Measurements from ENCODE around the gene SNX10.

Gene SNX10

GRCh38 chr7:26388256-26388655 is 96.6 kb downstream of the SNX10 start:
- Histone ChIP-seq H3K4me3 (ENCODE audit: low read depth, low read length, poor library complexity, severe bottlenecking) (no peak overlapping the region), H3K9me2 (ENCODE audit: low read depth, low read length) (no peaks in the 10 kb centered on the region), H3K79me2 (ENCODE audit: insufficient read depth, low read length) (no peaks in the 10 kb centered on the region), H3F3A (ENCODE audit: insufficient read depth, low read length) (no peaks in the 10 kb centered on the region), H3K9me3 (ENCODE audit: low read length) (no peaks in the 10 kb centered on the region), H3K4me1 (ENCODE audit: insufficient read depth, low read length, severe bottlenecking) (no peaks in the 10 kb centered on the region), H3K9ac (ENCODE audit: low read length) (no peak overlapping the region), H2AFZ (ENCODE audit: low read length) (no peak overlapping the region), H3K27ac (ENCODE audit: low read depth, low read length, poor library complexity, severe bottlenecking) (no peak overlapping the region), H3K4me2 (ENCODE audit: low read length) (no peak overlapping the region), H4K20me1 (ENCODE audit: insufficient read depth, low read length) (no peaks in the 10 kb centered on the region), H3K27me3 (ENCODE audit: insufficient read depth, low read length) (no peaks in the 10 kb centered on the region), H3K36me3 (ENCODE audit: insufficient read depth, low read length) (no peaks in the 10 kb centered on the region)
- TF ChIP-seq EZH2 (IDR thresholded peaks at IDR 0.05; ENCODE audit: borderline replicate concordance, low read length): no peak
- no peak for TF ChIP-seq CTCF (IDR thresholded peaks at IDR 0.05; ENCODE audit: low read length)

- H3K4me1 ChIP-seq (ENCODE audit: insufficient read depth, low read length, severe bottlenecking): no peaks in the 10 kb centered on the region
- no peaks in the 10 kb centered on the region for H3K9me3 ChIP-seq (ENCODE audit: low read length)
- TF ChIP-seq CTCF (IDR thresholded peaks at IDR 0.05; ENCODE audit: low read length) (no peak), EZH2 (IDR thresholded peaks at IDR 0.05; ENCODE audit: borderline replicate concordance, low read length) (no peak)
- H3K4me3 ChIP-seq (ENCODE audit: low read depth, low read length, poor library complexity, severe bottlenecking): no peak overlapping the region
- no peaks in the 10 kb centered on the region for H4K20me1 ChIP-seq (ENCODE audit: insufficient read depth, low read length)
- no peaks in the 10 kb centered on the region for H3K9me2 ChIP-seq (ENCODE audit: low read depth, low read length)
- no peaks in the 10 kb centered on the region for H3F3A ChIP-seq (ENCODE audit: insufficient read depth, low read length)
- H3K4me2 ChIP-seq (ENCODE audit: low read length): no peak overlapping the region
- H3K27ac ChIP-seq (ENCODE audit: low read depth, low read length, poor library complexity, severe bottlenecking): no peak overlapping the region
- no peaks in the 10 kb centered on the region for H3K27me3 ChIP-seq (ENCODE audit: insufficient read depth, low read length)
- H3K36me3 ChIP-seq (ENCODE audit: insufficient read depth, low read length): no peaks in the 10 kb centered on the region
- no peak overlapping the region for H2AFZ ChIP-seq (ENCODE audit: low read length)
- no peaks in the 10 kb centered on the region for H3K79me2 ChIP-seq (ENCODE audit: insufficient read depth, low read length)
- H3K9ac ChIP-seq (ENCODE audit: low read length): no peak overlapping the region
These were observed 98.4 kb downstream of the SNX10 start for GRCh38 chr7:26390016-26390415.

GRCh38 chr7:26393818-26394217 is 102.2 kb downstream of the SNX10 start:
- H3K9ac ChIP-seq (ENCODE audit: low read length): no peak overlapping the region
- no peak overlapping the region for H3K27ac ChIP-seq (ENCODE audit: low read depth, low read length, poor library complexity, severe bottlenecking)
- no peaks in the 10 kb centered on the region for H3K36me3 ChIP-seq (ENCODE audit: insufficient read depth, low read length)
- H2AFZ ChIP-seq (ENCODE audit: low read length): no peak overlapping the region
- H3K9me2 ChIP-seq (ENCODE audit: low read depth, low read length): no peaks in the 10 kb centered on the region
- H3K79me2 ChIP-seq (ENCODE audit: insufficient read depth, low read length): no peaks in the 10 kb centered on the region
- no peaks in the 10 kb centered on the region for H4K20me1 ChIP-seq (ENCODE audit: insufficient read depth, low read length)
- no peak overlapping the region for H3K4me3 ChIP-seq (ENCODE audit: low read depth, low read length, poor library complexity, severe bottlenecking)
- peaks cover 13% of the 10 kb centered on the region for H3K4me1 ChIP-seq (ENCODE audit: insufficient read depth, low read length, severe bottlenecking)
- no peaks in the 10 kb centered on the region for H3K27me3 ChIP-seq (ENCODE audit: insufficient read depth, low read length)
- no peak overlapping the region for H3K4me2 ChIP-seq (ENCODE audit: low read length)
- TF ChIP-seq CTCF (IDR thresholded peaks at IDR 0.05; ENCODE audit: low read length) (no peak), EZH2 (IDR thresholded peaks at IDR 0.05; ENCODE audit: borderline replicate concordance, low read length) (no peak)
- H3K9me3 ChIP-seq (ENCODE audit: low read length): no peaks in the 10 kb centered on the region
- H3F3A ChIP-seq (ENCODE audit: insufficient read depth, low read length): no peaks in the 10 kb centered on the region

Data from OCI-LY1 (cell line).